Ascending aorta (tissue), 2 donors: ENCODE data around the gene ZNF524. TPM values are rescaled to one million over a fixed set of nuclear protein-coding genes. Genes with fewer than 3 reads are reported as not detected.

Experiments used
- DNase-seq, 2 donors: peaks; one replicate each; pipeline ENCODE4 v3.0.0-alpha.2; 2019; ENCODE audit warnings: low spot score in 2 of 2
- H3K27ac ChIP-seq, 2 donors: fragments of 200-600 bp; sonication (generic); one replicate each; pipeline ENCODE4 v1.5.1; 2016 to 2017; ENCODE audit warnings: mild to moderate bottlenecking in 1 of 2
- H3K27me3 ChIP-seq: fragments of 200-600 bp; sonication (generic); one replicate; pipeline ENCODE4 v1.5.1; 2017
- H3K36me3 ChIP-seq, 2 donors: fragments of 200-600 bp; sonication (generic); one replicate each; pipeline ENCODE4 v1.5.1; 2016
- H3K4me1 ChIP-seq, 2 donors: fragments of 200-600 bp; sonication (generic); one replicate each; pipeline ENCODE4 v1.5.1; 2016 to 2017; ENCODE audit warnings: mild to moderate bottlenecking in 1 of 2
- H3K4me3 ChIP-seq, 2 donors: fragments of 200-600 bp; sonication (generic); one replicate each; pipeline ENCODE4 v1.5.1; 2016 to 2017; ENCODE audit warnings: mild to moderate bottlenecking in 1 of 2
- H3K9me3 ChIP-seq, 2 donors: fragments of 200-600 bp; sonication (generic); one replicate each; pipeline ENCODE4 v1.5.1; 2016
- intact Hi-C: fragments of 100-400 bp; cut with DNase I; formaldehyde crosslinking; loops from one replicate; pipeline ENCODE4 v1.15.1; 2023
- total RNA-seq: library from RNA; depleted of rRNA; stranded (reverse); fragments of >200 nt; gene quantifications from one replicate; pipeline ENCODE4 v1.1.0, GENCODE V29; 2016
- TF ChIP-seq, protein P1 (sequence below), 3 experiments: fragments of 200-600 bp in 2 of 3; fragments of 450-650 bp in 1 of 3; sonication (generic) in 2 of 3; IDR thresholded peaks; one replicate each; pipeline ENCODE4 v1.5.1; 2016 to 2019; ENCODE audit warnings: antibody characterized with exemption in 3 of 3, mild to moderate bottlenecking in 1 of 3, moderate library complexity in 1 of 3

ZNF524 gene
- total RNA-seq, 1 donor from 2014 or later = 28.6 TPM

DNA sequence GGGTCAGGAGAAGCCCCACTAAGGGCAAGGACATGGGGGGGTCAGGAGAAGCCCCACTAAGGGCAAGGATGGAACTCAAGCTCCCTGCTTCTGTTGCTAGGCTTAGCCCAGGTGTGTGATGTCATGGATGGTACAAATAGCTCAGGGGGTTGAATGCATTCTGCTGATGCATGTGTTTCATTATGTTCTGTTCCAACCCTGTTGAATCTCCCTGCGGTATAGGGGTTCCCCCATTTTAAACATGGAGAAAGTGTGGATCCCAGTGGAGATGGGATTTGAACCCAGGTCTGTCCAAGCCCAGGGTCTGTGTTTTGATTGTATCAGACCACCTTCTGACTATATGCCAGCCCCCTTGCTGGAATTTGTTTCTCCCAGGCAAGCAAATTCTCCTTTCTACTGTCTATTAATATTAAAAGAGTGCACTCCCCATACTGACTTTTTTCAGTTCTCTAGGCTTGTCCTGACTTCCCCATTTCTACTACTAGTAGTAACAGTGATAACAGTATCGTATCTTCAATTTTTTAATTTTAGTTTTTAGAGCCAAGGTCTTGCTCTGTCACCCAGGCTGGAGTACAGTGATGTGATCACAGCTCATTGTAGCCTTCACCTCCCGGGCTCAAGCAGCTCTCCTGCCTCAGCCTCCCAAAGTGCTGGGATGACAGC lies 12.0 kb downstream of the ZNF524 start:
- H3K36me3 ChIP-seq = peaks cover 25 to 40% of the 10 kb centered on the region in 2 donors
- intact Hi-C loops = no loop called here
- H3K9me3 ChIP-seq = no peaks in the 10 kb centered on the region
- DNase-seq = no peak
- TF ChIP-seq, protein P1, sequence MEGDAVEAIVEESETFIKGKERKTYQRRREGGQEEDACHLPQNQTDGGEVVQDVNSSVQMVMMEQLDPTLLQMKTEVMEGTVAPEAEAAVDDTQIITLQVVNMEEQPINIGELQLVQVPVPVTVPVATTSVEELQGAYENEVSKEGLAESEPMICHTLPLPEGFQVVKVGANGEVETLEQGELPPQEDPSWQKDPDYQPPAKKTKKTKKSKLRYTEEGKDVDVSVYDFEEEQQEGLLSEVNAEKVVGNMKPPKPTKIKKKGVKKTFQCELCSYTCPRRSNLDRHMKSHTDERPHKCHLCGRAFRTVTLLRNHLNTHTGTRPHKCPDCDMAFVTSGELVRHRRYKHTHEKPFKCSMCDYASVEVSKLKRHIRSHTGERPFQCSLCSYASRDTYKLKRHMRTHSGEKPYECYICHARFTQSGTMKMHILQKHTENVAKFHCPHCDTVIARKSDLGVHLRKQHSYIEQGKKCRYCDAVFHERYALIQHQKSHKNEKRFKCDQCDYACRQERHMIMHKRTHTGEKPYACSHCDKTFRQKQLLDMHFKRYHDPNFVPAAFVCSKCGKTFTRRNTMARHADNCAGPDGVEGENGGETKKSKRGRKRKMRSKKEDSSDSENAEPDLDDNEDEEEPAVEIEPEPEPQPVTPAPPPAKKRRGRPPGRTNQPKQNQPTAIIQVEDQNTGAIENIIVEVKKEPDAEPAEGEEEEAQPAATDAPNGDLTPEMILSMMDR (IDR thresholded peaks at IDR 0.05) = no peak
- no peak overlapping the region for H3K27ac ChIP-seq
- no peaks in the 10 kb centered on the region for H3K27me3 ChIP-seq
- no peak overlapping the region for H3K4me3 ChIP-seq
- H3K4me1 ChIP-seq = no peaks in the 10 kb centered on the region

DNA sequence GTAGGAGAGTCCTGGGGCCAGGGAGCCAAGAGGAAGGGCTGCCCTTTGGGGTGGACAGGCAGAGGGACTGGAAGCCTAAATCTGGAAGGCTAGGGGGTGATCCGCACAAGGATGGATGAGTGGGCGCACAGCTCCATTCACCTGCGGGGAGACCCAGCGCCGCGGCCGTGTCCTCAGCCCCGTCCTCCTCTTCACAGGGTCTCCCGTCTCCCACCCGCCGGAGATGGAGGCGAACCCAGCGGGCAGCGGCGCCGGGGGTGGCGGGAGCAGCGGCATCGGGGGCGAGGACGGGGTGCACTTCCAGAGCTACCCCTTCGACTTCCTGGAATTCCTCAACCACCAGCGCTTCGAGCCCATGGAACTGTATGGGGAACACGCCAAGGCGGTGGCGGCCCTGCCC lies 13.3 kb downstream of the ZNF524 start:
- Histone ChIP-seq H3K4me1 (no peaks in the 10 kb centered on the region), H3K4me3 (no peak overlapping the region), H3K27me3 (no peaks in the 10 kb centered on the region), H3K36me3 (peaks cover 32 to 50% of the 10 kb centered on the region in 2 donors), H3K27ac (no peak overlapping the region), H3K9me3 (no peaks in the 10 kb centered on the region)
- TF ChIP-seq, protein P1 (IDR thresholded peaks at IDR 0.05) = no peak
- intact Hi-C loops = no loop called here
- no peak for DNase-seq

DNA sequence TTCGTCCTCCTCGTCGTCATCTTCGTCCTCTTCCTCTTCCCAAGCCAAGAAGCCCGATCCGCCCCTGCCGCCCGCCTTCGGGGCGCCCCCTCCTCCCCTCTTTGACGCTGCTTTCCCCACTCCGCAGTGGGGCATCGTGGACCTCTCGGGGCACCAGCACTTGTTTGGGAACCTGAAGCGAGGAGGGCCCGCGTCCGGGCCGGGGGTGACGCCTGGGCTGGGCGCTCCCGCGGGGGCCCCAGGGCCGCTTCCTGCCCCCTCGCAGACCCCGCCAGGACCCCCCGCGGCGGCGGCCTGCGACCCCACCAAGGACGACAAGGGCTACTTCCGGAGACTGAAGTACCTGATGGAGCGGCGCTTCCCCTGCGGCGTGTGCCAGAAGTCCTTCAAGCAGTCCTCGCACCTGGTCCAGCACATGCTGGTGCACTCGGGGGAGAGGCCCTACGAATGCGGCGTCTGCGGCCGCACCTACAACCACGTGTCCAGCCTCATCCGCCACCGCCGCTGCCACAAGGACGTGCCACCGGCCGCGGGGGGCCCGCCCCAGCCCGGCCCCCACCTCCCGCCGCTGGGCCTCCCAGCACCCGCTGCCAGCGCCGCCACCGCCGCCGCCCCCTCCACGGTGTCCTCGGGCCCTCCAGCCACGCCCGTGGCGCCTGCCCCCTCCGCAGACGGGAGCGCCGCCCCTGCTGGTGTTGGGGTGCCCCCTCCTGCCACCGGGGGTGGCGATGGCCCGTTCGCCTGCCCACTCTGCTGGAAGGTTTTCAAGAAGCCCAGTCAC lies 14.0 kb downstream of the ZNF524 start:
- intact Hi-C loops = no loop called here
- H3K36me3 ChIP-seq = peaks cover 32 to 50% of the 10 kb centered on the region in 2 donors
- H3K9me3 ChIP-seq = no peaks in the 10 kb centered on the region
- H3K27ac ChIP-seq = no peak overlapping the region
- no peaks in the 10 kb centered on the region for H3K27me3 ChIP-seq
- H3K4me3 ChIP-seq = no peak overlapping the region
- TF ChIP-seq, protein P1 (IDR thresholded peaks at IDR 0.05) = no peak
- DNase-seq = no peak
- H3K4me1 ChIP-seq = no peaks in the 10 kb centered on the region

DNA sequence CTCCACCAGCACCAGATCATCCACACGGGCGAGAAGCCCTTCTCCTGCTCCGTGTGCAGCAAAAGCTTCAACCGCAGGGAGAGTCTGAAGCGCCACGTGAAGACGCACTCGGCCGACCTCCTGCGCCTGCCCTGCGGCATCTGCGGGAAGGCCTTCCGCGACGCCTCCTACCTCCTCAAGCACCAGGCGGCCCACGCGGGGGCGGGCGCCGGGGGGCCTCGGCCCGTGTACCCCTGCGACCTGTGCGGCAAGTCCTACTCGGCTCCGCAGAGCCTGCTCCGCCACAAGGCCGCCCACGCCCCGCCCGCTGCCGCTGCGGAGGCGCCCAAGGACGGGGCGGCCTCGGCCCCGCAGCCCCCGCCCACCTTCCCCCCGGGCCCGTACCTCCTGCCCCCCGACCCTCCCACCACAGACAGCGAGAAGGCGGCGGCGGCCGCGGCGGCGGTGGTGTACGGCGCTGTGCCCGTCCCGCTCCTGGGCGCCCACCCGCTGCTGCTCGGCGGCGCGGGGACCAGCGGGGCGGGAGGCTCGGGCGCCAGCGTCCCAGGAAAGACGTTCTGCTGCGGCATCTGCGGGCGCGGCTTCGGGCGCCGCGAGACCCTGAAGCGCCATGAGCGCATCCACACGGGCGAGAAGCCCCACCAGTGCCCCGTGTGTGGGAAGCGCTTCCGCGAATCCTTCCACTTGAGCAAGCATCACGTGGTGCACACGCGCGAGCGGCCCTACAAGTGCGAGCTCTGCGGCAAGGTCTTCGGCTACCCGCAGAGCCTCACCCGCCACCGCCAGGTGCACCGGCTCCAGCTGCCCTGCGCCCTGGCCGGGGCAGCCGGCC lies 14.8 kb downstream of the ZNF524 start:
- Histone ChIP-seq H3K27ac (no peak overlapping the region), H3K9me3 (no peaks in the 10 kb centered on the region), H3K36me3 (peaks cover 32 to 44% of the 10 kb centered on the region in 2 donors), H3K4me3 (no peak overlapping the region), H3K27me3 (no peaks in the 10 kb centered on the region), H3K4me1 (no peaks in the 10 kb centered on the region)
- intact Hi-C loops = no loop called here
- no peak for DNase-seq
- TF ChIP-seq, protein P1 (IDR thresholded peaks at IDR 0.05) = no peak

DNA sequence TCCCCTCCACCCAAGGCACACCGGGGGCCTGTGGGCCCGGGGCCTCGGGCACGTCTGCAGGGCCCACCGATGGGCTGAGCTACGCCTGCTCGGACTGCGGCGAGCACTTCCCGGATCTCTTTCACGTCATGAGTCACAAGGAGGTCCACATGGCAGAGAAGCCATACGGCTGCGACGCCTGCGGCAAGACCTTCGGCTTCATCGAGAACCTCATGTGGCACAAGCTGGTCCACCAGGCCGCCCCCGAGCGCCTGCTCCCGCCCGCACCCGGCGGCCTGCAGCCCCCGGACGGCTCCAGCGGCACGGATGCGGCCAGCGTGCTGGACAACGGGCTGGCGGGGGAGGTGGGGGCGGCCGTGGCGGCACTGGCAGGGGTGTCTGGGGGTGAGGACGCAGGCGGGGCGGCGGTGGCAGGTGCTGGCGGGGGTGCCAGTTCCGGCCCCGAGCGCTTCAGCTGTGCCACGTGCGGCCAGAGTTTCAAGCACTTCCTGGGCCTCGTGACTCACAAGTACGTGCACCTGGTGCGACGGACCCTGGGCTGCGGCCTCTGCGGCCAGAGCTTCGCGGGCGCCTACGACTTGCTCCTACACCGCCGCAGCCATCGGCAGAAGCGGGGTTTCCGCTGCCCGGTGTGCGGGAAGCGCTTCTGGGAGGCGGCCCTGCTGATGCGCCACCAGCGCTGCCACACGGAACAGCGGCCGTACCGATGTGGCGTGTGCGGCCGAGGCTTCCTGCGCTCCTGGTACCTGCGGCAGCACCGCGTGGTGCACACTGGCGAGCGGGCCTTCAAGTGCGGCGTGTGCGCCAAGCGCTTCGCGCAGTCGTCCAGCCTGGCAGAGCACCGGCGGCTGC lies 15.7 kb downstream of the ZNF524 start:
- Histone ChIP-seq H3K4me3 (no peak overlapping the region), H3K27me3 (no peaks in the 10 kb centered on the region), H3K4me1 (no peaks in the 10 kb centered on the region), H3K27ac (no peak overlapping the region), H3K9me3 (no peaks in the 10 kb centered on the region), H3K36me3 (peaks cover 32 to 36% of the 10 kb centered on the region in 2 donors)
- TF ChIP-seq, protein P1 (IDR thresholded peaks at IDR 0.05) = no peak
- intact Hi-C loops = no loop called here
- DNase-seq = no peak
